Breast epithelium (tissue), 4 donors: ENCODE data around the gene FAM240A. TPM values are rescaled to one million over a fixed set of nuclear protein-coding genes. Genes with fewer than 3 reads are reported as not detected.

Experiments used
- DNase-seq, 2 donors: peaks; one replicate each; pipeline ENCODE4 v3.0.0-alpha.2; 2019; ENCODE audit warnings: low spot score in 2 of 2
- H3K27ac ChIP-seq, 2 donors: fragments of 200-600 bp; sonication (generic) in 1 of 2; one replicate each; pipeline ENCODE4 v1.5.1; 2016 to 2019; ENCODE audit warnings: mild to moderate bottlenecking in 1 of 2
- H3K27me3 ChIP-seq, 2 donors: fragments of 200-600 bp; sonication (generic) in 1 of 2; one replicate each; pipeline versions ENCODE4 v1.5.1 to v1.6.0; 2017 to 2019; ENCODE audit warnings: control low read depth in 1 of 2, mild to moderate bottlenecking in 1 of 2
- H3K36me3 ChIP-seq: fragments of 200-600 bp; one replicate; pipeline ENCODE4 v1.5.1; 2019
- H3K4me1 ChIP-seq, 2 donors: fragments of 200-600 bp; sonication (generic); one replicate each; pipeline ENCODE4 v1.5.1; 2016 to 2019; ENCODE audit warnings: control low read depth in 1 of 2
- H3K4me3 ChIP-seq, 3 donors: fragments of 200-600 bp; sonication (generic); 1 replicate in 2 of 3; 2 replicates in 1 of 3; pipeline ENCODE4 v1.5.1; 2016 to 2019; ENCODE audit warnings: mild to moderate bottlenecking in 3 of 3, moderate library complexity in 2 of 3
- H3K9me3 ChIP-seq, 2 donors: fragments of 200-600 bp; sonication (generic) in 1 of 2; one replicate each; pipeline ENCODE4 v1.5.1; 2016 to 2019; ENCODE audit warnings: control low read depth in 1 of 2
- CTCF ChIP-seq, 3 donors: fragments of 450-650 bp; IDR thresholded peaks; one replicate each; pipeline ENCODE4 v1.5.1; 2016 to 2017; ENCODE audit warnings: antibody characterized with exemption in 3 of 3, mild to moderate bottlenecking in 3 of 3, moderate library complexity in 3 of 3
- POLR2A ChIP-seq: fragments of 450-650 bp; IDR thresholded peaks from one replicate; pipeline ENCODE4 v1.6.1; 2016; ENCODE audit warnings: antibody characterized with exemption, mild to moderate bottlenecking, moderate library complexity
- POLR2AphosphoS5 ChIP-seq, 3 donors: sonication (generic); formaldehyde crosslinking; IDR thresholded peaks; one replicate each; pipeline ENCODE4 v1.6.1; 2017; ENCODE audit warnings: antibody characterized with exemption in 3 of 3
- intact Hi-C: fragments of 100-400 bp; cut with DNase I; formaldehyde crosslinking; loops from one replicate; pipeline ENCODE4 v1.15.1; 2023; ENCODE audit warnings: low total_unique reads
- total RNA-seq, 3 donors: library from RNA; depleted of rRNA; stranded (reverse); fragments of >200 nt; gene quantifications; one replicate each; pipeline ENCODE4 v1.1.0, GENCODE V29; 2016

The FAM240A gene
- total RNA-seq, 3 donors from 2014 or later: not detected

- Histone ChIP-seq H3K4me3 (no peak overlapping the region), H3K36me3 (no peaks in the 10 kb centered on the region), H3K4me1 (no peaks in the 10 kb centered on the region), H3K9me3 (no peaks in the 10 kb centered on the region), H3K27me3 (no peaks in the 10 kb centered on the region), H3K27ac (no peak overlapping the region)
- intact Hi-C loops: no loop called here
- TF ChIP-seq POLR2AphosphoS5 (IDR thresholded peaks at IDR 0.05) (no peak), CTCF (IDR thresholded peaks at IDR 0.05) (no peak), POLR2A (no peak)
- DNase-seq: no peak
These were observed 8.8 kb upstream of the FAM240A start for GRCh38 chr3:46603446-46604046.

- Histone ChIP-seq H3K4me1 (no peaks in the 10 kb centered on the region), H3K9me3 (no peaks in the 10 kb centered on the region), H3K27me3 (no peaks in the 10 kb centered on the region), H3K4me3 (no peak overlapping the region), H3K36me3 (no peaks in the 10 kb centered on the region), H3K27ac (no peak overlapping the region)
- intact Hi-C loops: no loop called here
- no peak for TF ChIP-seq POLR2AphosphoS5 (IDR thresholded peaks at IDR 0.05)
- TF ChIP-seq CTCF (IDR thresholded peaks at IDR 0.05): no peak
- no peak for TF ChIP-seq POLR2A
- no peak for DNase-seq
These were observed 8.2 kb upstream of the FAM240A start for GRCh38 chr3:46604127-46604526.

GRCh38 chr3:46607603-46608028 lies 4.7 kb upstream of the FAM240A start:
- no peak for TF ChIP-seq POLR2A
- TF ChIP-seq CTCF (IDR thresholded peaks at IDR 0.05): no peak
- no peak for TF ChIP-seq POLR2AphosphoS5 (IDR thresholded peaks at IDR 0.05)
- Histone ChIP-seq H3K27ac (no peak overlapping the region), H3K9me3 (no peaks in the 10 kb centered on the region), H3K4me1 (no peaks in the 10 kb centered on the region), H3K27me3 (no peaks in the 10 kb centered on the region), H3K4me3 (no peak overlapping the region), H3K36me3 (no peaks in the 10 kb centered on the region)
- DNase-seq: no peak
- intact Hi-C loops: no loop called here

- Histone ChIP-seq H3K27me3 (no peaks in the 10 kb centered on the region), H3K9me3 (no peaks in the 10 kb centered on the region), H3K27ac (no peak overlapping the region), H3K4me1 (no peaks in the 10 kb centered on the region), H3K36me3 (no peaks in the 10 kb centered on the region), H3K4me3 (no peak overlapping the region)
- TF ChIP-seq POLR2A (no peak), CTCF (IDR thresholded peaks at IDR 0.05) (no peak), POLR2AphosphoS5 (IDR thresholded peaks at IDR 0.05) (no peak)
- no peak for DNase-seq
- intact Hi-C loops: no loop called here
These were observed 3.1 kb upstream of the FAM240A start for GRCh38 chr3:46609212-46609721.

- no peak for DNase-seq
- intact Hi-C loops: no loop called here
- no peaks in the 10 kb centered on the region for H3K27me3 ChIP-seq
- TF ChIP-seq POLR2AphosphoS5 (IDR thresholded peaks at IDR 0.05) (no peak), POLR2A (no peak), CTCF (IDR thresholded peaks at IDR 0.05) (no peak)
- H3K9me3 ChIP-seq: no peaks in the 10 kb centered on the region
- no peak overlapping the region for H3K4me3 ChIP-seq
- no peaks in the 10 kb centered on the region for H3K4me1 ChIP-seq
- H3K36me3 ChIP-seq: no peaks in the 10 kb centered on the region
- no peak overlapping the region for H3K27ac ChIP-seq
These were observed 2.2 kb upstream of the FAM240A start for GRCh38 chr3:46609944-46610722.
